ENCODE data around the gene CCDC47. TPM values are rescaled to one million over a fixed set of nuclear protein-coding genes. Genes with fewer than 3 reads are reported as not detected.

CCDC47 gene
- total and polyA plus RNA-seq, 2 of the 13 experiments (the other 11 are each of a cell fraction or from before 2014, with no cell fraction given) = 59.3 to 99.5 TPM

DNA sequence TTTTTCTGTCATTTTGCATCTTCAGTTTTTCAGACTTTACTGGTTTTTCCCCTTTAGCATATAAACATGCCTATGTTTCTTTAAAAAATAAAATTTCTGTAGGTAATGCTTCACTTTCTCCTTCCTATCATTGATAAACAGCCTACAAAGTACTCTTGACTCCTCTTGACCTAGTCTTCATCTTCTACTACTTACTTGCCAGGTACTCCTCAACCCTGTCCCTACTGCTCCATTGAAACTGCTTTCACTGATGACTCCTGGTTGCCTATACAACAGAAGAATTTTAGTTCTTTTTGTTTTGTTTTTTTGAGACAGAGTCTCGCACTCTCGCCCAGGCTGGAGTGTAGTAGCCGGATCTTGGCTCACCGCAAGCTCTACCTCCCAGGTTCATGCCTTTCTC, 7.5 kb upstream of the CCDC47 start:
- TF ChIP-seq ZNF124 (CRISPR knock-in tag; IDR thresholded peaks at IDR 0.05) (no peak), ZNF564 (CRISPR knock-in tag; IDR thresholded peaks at IDR 0.05) (no peak), ZNF430 (CRISPR knock-in tag; IDR thresholded peaks at IDR 0.05) (no peak), EZH2 (conservative IDR thresholded peaks at IDR 0.05; ENCODE audit: low read depth, low read length) (no peak), GATAD2A (CRISPR knock-in tag; IDR thresholded peaks at IDR 0.05) (no peak), KDM5B (CRISPR knock-in tag; IDR thresholded peaks at IDR 0.05; ENCODE audit: borderline replicate concordance) (no peak), POLR2G (IDR thresholded peaks at IDR 0.05; ENCODE audit: low read depth, low read length) (no peak), EED (CRISPR knock-in tag; IDR thresholded peaks at IDR 0.05) (no peak), ZNF772 (CRISPR knock-in tag; IDR thresholded peaks at IDR 0.05) (no peak), EEA1 (CRISPR knock-in tag; IDR thresholded peaks at IDR 0.05; ENCODE audit: borderline replicate concordance) (no peak), ZNF549 (CRISPR knock-in tag; IDR thresholded peaks at IDR 0.05) (no peak), ZNF264 (CRISPR knock-in tag; IDR thresholded peaks at IDR 0.05) (no peak), NFE2 (CRISPR knock-in tag; IDR thresholded peaks at IDR 0.05) (no peak), FIP1L1 (IDR thresholded peaks at IDR 0.05; ENCODE audit: borderline replicate concordance, insufficient read depth, low read depth, low read length) (no peak)
- TF ChIP-seq, protein P1, sequence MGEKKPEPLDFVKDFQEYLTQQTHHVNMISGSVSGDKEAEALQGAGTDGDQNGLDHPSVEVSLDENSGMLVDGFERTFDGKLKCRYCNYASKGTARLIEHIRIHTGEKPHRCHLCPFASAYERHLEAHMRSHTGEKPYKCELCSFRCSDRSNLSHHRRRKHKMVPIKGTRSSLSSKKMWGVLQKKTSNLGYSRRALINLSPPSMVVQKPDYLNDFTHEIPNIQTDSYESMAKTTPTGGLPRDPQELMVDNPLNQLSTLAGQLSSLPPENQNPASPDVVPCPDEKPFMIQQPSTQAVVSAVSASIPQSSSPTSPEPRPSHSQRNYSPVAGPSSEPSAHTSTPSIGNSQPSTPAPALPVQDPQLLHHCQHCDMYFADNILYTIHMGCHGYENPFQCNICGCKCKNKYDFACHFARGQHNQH (CRISPR knock-in tag; IDR thresholded peaks at IDR 0.05) = no peak

More for the DNA sequence above, 7.5 kb upstream of the CCDC47 start:
- ATAC-seq (no peak), DNase-seq (ENCODE audit: low spot score) (no peak), FAIRE-seq (no peak)
- H3K9ac ChIP-seq (ENCODE audit: insufficient read depth, low read depth, low read length) = no peak overlapping the region
- no peak overlapping the region for H3K4me2 ChIP-seq (ENCODE audit: low read depth, low read length)
- 98% methylated on average over 4 of the region's 4 CpGs for WGBS (ENCODE audit: low lambda C conversion rate)
- intact Hi-C loops (cut with micrococcal nuclease; ENCODE audit: unreplicated experiment) = no loop called here
- H3K36me3 ChIP-seq (replicated peaks in 1 of 2; ENCODE audit: control insufficient read depth in 1 of 2, insufficient read depth in 2 of 2, low read length in 2 of 2) = peaks cover 15 to 72% of the 10 kb centered on the region in 2 experiments
- H3K4me3 ChIP-seq (replicated peaks in 1 of 3; ENCODE audit: insufficient read depth in 1 of 3, low read depth in 2 of 3, low read length in 3 of 3) = no peak overlapping the region
- ChIA-PET CTCF (ENCODE audit: low intra/inter-chr PET ratio, low total read pairs) (no interaction called here), POLR2A (interaction anchor here (8.5 kb wide), 1 partner anchor 7 kb away, joined by 72 read pairs; the partner anchor contains the start of genes CCDC47 and DDX42)
- H4K20me1 ChIP-seq (ENCODE audit: insufficient read depth, low read length) = peaks cover 63% of the 10 kb centered on the region
- H3K79me2 ChIP-seq (ENCODE audit: insufficient read depth, low read length) = peaks cover 95% of the 10 kb centered on the region
- in situ Hi-C loops (cut with HindIII; ENCODE audit: extremely low pct_ligation_motif_present, low pct_unique_long_range_greater_than_20kb) = no loop called here
- H3K27ac ChIP-seq (ENCODE audit: extremely low read length, insufficient read depth, low read length) = no peak overlapping the region
- no peaks in the 10 kb centered on the region for H3K27me3 ChIP-seq (ENCODE audit: control insufficient read depth in 1 of 2, insufficient read depth in 2 of 2, low read length in 2 of 2)
- H3K9me3 ChIP-seq (ENCODE audit: low read length) = no peaks in the 10 kb centered on the region
- peaks cover 92% of the 10 kb centered on the region for H3K4me1 ChIP-seq (ENCODE audit: insufficient read depth, low read length)
- no TSS peak for BruUV-seq (replicated peaks)
- no peak overlapping the region for H2AFZ ChIP-seq (ENCODE audit: low read length)
